ENCODE data around the gene PTPN14.

Gene PTPN14

DNA sequence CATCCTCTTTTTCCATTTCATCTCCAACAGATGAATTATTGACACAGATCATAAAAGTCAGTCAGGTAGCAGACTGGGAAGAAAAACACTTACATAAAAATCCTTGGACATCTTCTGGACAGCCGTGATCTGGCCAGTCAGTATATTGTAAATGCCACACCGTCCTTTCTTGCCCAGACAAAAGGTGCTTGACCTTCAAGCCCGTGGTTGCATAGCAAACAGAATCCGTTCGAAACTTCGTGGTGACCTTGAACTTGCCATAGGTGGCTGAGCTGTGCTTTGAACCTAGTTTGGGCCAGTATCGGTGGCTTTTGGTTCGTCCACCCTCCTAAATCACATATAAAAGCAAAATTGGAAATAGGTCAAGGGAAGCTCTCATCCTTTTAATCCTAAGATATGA is 182.0 kb downstream of the PTPN14 start:
- DNase-seq (ENCODE audit: low read depth in 2 of 2), result no peak

DNA sequence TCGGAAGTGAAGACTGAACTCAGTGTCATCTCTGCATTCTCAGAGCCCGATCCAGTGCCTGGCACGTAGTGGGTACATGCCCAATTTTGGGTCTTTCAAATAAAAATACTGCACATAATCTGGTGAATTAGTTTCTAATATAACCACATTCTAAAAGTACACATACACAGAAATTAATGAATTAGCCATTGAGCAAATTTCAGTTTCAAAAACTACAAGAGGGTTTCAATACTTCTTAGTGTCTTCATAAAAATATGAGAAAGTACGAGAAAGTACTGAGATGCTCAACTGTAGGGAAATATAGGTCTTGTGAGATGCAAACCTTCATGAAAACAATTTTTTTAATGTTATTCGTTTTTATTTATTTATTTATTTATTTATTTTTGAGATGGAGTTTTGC is 183.6 kb downstream of the PTPN14 start:
- no peak for DNase-seq (ENCODE audit: low read depth in 2 of 2)

DNA sequence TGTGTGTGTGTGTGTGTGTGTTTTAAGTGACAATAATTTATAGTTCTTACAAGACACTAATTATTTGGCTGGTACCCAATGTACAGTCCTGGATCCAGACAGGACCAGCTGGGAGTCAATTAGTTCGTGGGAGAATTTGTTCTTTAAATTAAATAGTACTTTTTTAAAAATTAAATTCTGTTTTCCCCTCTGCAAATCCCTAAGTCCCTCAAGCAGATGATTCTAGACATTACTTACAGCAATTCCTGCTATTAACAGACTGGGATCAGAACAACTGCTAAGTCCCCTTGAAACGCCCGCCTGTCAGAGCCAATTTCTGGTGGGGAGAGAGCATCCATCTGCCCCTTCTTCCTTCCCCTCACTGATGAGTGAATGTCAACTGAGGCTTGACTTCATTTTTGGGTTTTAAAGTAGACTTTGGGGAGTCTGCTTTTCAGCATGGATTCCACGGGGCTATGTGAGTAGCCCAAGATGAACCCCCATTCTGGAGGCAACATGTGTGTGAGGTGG is 186.6 kb downstream of the PTPN14 start:
- DNase-seq (ENCODE audit: low read depth in 2 of 2), result no peak

DNA sequence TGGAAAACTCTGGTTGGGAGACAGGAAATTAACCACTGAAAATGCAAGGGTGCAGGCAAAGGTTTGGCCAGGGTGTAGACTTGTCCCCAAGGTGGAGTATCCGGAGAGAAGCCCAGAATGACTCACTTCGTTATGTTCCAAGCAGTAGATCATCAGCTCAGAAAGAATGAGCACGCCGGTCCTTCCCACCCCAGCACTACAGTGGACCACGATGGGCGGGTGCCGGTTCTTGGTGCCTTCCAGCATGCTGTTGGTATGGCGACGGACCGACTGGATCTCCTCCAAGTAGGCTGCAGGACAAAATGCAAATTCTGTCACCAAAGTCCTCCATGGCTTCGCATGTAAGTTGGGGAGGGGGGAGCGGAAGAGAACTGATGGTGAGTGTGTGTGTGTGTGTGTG is 187.0 kb downstream of the PTPN14 start:
- no peak for DNase-seq (ENCODE audit: low read depth in 2 of 2)

DNA sequence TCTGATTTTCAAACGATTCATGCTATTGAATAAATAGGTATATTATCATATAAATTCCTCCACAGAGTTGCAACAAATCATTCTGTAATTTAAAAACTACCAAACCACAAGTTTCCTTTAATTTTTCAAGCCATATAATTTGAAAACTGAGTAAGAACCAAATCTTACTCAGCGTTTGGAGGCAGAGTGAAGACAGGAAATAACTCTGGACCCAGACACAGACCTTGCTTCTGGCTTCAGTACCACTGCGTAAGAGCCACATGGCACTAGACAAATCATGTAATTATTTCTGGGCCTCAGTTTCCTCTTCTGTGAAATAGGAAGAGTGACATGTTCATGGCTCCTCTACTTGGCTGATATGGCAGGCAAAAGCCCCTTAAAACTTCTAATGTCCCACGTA is 188.0 kb downstream of the PTPN14 start:
- DNase-seq (ENCODE audit: low read depth in 2 of 2), result no peak

DNA sequence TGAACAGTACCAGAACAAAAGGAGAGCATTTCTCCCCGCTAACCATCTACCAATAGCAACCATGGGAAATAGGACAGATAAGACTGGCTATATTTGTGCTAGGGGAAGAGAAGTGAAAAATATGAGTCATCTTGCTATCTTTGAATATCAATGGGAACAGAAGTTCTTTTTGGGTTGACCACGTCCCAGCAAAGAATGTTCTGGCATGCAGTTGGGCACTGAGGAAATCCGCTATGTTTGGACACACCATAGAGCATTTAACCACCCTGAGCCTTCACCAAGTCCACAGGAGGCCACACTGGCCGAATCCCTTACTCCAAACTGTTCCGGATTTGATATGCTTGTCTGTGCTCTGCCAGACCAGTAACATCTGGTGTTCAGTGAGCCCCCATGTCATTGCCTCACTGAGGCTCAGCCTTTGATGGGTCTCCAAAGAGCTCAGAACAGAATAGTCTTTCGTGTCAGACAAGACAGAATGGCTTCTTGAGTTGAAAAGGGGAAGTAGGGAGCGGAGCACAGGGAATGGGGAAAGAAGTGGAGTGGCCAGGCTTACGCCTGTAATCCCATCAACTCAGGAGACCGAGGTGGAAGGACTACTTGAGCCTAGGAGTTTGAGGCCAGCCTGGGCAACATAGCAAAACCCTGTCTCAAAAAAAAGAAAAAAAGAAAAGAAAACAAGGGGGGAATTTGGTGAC is 189.1 kb downstream of the PTPN14 start:
- no peak for DNase-seq (ENCODE audit: low read depth in 2 of 2)

DNA sequence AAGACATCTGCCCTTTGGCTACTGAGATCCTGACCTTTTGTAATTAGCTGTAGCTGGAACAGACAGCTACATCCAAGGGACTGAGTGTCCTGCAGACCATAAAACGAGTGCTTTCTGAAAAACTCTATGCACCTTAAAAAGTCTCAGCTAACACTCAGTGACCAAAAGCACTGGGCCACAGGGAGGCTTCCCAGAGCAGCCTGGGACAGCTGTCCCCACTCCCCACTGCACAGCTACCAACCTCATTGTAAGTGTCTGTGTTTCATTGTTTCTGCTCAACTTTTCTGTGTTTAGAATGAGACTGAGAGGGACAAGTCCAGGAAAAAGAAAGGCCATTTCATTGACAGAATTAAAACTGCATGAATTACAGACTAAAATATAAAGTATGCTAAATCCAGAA is 189.8 kb downstream of the PTPN14 start:
- no peak for DNase-seq (ENCODE audit: low read depth in 2 of 2)

DNA sequence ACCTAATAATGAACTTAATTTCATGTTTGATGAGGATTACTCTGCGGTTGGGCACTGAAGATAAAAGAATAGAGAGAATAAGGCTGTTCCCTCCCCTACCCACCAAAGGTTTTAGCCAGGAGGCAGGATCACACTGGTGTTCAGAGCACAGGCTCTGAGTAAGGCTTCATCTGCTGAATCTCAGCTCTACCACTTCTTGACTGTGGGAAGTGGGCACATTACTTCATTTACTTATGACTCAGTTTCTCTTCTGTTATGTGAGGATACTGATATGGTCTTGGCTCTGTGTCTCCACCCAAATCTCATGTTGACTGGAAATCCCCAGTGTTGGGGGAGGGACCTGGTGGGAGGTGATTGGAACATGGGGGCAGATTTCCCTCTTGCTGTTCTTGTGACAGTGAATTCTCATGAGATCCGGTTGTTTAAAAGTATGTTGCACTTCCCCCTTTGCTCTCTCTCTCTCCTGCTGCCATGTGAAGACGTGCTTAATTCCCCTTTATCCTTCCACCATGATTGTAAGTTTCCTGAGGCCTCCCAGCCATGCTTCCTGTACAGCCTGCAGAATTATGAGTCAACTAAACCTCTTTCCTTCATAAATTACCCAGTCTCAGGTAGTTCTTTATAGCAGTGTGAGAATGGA is 190.8 kb downstream of the PTPN14 start:
- no peak for DNase-seq (ENCODE audit: low read depth in 2 of 2)

DNA sequence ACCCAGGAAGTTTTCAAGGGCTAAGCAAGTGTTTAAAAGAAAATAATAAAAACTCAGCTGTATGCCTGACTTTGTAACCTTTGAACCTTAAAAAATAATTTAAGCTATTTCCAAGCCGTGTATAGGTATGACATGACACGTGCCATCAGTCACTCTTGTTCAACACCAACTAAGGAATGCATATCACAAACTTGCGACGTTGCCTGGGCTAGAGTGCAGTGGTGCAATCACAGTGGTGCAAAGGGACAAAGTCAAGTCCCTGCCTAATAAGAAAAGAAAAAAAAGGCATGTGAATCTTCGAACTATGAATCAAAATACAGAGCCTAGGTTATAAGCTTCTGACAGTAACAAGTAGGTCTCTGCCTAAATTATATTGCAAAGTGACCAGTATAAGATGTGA is 191.3 kb downstream of the PTPN14 start:
- no peak for DNase-seq (ENCODE audit: low read depth in 2 of 2)

DNA sequence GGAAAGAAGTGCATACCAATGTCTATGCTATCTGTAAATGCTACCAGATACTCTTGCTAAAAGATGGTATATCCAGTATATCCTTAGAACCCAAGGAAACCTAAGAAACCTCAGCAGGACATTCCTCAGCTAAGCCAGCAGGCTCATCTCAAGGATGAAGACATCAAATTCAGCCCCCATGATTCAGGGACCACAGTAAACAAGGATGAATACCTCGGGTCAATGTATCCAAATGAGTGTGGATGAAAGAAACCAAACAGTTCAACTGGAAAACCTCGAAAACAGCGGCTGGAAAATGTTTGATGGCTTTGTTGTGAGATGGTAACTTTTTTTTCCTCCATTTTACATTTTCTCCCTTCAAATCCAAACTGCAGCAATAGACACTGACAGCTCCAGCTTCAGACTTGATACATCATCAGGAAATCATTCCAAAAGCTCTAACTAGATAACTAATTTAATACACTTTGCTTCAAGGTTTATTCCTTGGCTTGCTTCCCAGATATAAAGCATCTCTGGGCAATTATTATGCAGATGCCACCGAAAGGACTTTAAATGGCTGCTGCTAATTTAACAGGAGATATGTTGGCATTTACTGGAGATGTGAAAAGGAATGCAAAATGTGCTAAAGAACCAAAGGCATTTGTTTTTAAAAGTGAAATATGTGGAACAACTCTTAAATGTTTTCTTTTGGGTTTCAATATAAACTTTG is 196.8 kb downstream of the PTPN14 start:
- DNase-seq (ENCODE audit: low read depth in 2 of 2), result no peak

DNA sequence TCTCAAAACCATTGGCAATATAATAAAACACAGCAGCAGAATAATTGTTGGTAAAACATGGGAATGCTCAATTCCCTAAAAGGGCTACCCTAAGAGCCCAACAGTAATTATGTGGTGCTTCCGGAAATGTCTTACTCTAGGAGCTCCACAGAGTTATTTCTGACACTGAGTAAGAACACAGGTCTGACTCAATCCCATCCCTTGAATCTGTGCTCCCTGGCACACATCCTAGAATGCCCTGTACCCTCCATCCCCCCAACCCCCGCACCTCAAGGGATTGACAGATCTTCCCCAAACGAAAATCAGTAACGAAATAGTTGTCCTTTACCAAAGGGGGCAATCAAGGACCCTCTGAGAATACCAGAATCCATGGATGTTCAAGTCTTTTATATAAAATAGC is 198.6 kb downstream of the PTPN14 start:
- no peak for DNase-seq (ENCODE audit: low read depth in 2 of 2)

DNA sequence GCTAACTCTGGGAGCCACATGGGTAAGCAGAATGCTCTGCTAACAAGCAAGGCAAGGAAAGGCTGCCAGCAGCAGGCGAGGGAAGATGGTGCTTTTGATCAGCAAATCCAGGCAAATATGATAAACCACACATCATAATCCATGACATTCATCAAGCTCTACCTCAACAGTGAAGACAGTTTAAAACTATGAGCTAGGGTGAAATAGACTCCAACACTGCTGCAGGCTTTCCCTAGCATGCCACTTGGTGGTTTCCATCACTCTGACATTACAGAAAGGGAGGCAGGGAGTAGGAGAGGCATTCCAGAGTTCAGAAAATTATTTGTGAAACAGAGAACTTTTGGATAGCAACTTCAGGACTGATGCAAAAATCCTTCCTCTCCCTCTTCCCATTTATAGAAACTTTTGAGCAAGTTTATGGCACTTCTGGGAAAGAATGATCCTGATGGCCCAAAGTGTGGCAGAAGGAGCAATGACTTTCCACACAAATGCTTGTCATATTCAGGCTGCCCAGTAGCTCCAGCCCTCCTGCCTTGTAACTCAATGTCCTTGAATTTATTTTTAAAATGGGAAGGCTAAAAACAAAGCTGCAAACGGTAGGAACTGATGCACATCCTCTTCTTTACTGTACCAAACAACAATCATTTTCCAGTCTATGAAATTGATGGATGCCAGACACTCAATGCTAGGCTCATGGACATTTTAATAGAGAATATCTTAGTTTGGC is 199.7 kb downstream of the PTPN14 start:
- DNase-seq (ENCODE audit: low read depth in 2 of 2), result no peak

DNA sequence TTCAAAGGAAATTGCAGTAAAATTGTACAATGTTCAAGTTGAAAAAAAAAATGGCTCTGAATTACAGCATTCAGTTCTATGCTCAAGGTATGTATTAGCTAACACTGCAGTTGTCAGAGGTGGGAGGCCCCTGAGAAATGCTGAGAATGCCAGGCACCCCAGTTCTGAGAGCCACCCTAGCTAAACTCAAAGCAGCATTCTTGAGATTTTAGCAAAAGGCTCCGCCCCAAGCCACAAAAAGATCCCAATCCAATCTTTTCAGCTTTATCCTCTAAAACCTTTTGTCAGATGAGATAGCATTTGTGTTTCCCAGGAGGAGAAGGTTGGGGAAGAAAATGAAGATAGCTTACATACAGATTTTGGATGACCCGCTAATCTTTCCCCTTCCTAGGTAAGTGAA is 201.6 kb downstream of the PTPN14 start:
- DNase-seq (ENCODE audit: low read depth in 2 of 2), result no peak

DNA sequence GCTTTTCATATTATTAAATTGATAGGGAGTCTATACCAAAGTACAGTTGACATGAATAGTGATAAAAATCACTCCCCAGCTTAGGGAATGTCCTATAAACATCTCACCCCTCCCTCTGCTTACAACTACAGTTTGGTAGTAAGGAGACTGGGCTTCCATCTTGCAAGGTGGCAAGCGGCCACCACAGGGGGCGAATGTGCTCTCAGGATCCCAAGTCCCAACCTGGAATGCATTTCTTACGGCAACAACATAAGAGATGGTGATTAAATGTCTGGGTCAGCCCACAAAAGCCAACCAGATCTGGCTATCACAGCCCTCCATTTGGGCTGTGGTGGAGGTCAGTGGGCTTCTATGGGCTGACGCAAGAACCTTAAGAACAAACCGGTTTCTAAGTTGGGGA is 202.4 kb downstream of the PTPN14 start:
- DNase-seq (ENCODE audit: low read depth in 2 of 2), result no peak

DNA sequence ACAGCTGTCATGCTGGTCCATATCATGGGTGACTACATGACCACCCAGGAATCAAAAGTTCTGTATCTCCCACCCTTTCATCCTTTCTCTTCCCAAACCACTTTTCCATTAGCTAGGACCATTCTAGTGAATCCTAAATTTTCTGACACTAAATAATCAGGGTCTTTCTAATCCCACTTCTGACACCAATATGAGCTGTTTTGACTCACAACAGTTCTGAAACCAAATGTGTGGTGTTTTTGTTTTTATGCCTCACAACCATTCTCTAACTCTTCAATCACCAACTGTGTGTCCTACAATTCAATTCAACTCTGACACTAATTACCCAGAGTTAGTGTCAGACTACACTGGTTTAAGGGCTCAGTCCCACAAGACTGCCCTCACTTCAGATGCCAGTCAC is 206.5 kb downstream of the PTPN14 start:
- DNase-seq (ENCODE audit: low read depth in 2 of 2), result no peak

DNA sequence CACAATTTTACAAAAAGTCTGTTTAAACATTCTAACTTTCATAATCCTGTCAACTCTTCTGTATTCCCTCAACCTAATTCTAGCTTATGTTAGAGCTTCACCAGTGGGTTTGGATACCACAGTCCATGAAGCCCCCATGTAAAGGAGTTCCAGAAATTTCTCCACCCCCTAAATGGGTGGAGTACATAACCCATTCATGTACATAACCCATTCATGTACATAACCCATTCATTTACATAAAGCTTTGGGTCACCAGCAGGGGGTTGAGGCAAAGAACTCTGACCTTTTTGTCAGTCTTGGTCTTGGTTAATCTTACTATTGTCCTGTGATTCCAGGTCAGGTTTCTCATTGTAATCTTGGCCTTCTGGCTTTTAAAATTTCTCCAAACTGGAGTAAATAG is 208.9 kb downstream of the PTPN14 start:
- DNase-seq (ENCODE audit: low read depth in 2 of 2), result no peak

DNA sequence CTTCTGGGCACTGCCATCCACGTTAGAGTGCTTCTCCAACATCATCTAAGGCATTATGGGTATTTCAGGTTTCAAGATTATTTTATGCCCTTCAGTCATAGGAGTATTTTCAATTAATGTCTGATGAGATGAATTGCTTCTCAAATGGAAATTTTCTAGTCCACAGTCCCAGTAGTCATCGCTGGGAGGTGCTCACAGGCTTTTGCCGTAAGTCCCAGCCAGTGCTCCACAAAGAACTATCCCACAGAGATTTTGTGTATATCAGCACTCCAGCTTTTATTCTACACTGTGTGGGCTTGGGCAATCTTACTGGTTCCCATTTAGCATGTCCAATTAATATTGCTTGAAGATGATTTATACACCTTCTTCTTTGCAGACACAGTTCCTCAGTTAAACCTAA is 209.5 kb downstream of the PTPN14 start:
- DNase-seq (ENCODE audit: low read depth in 2 of 2), result no peak

DNA sequence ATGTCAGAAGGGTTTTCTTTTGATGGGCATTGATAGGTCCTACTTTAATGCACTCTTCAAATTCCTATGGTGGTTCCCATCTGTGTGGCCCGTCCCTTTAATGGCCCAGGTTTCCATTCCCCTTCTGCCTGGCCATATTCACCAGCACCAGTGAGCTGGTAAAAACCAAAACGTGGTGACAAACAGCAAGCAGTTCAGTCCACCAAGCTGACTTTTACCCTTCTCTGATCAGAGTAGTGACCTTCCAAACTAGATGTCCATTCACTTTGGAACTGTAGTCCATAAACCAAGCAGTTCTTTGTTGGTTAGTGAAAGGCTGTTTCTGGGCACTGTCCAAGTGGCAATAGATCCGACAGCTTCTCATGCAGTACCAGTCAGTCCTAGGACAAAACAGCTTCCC is 209.9 kb downstream of the PTPN14 start:
- DNase-seq (ENCODE audit: low read depth in 2 of 2), result no peak

DNA sequence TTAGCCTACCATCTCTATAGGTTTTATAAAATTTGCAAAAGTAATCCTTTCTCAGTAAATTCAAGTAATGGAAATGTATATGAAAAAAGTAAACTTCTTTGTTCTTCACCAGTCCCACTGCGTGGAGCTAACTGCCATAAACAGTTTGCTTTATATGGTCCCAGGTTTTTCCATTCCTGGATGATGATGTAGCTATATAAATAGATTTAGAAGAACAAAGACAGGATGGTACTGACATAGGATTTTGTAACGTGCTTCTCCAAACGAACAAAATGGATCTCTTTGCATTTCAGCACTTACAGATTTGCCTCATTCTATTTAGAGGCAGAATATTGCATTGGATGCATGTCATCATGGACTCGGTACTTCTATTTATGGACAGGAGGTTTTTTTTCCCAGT is 213.2 kb downstream of the PTPN14 start:
- no peak for DNase-seq (ENCODE audit: low read depth in 2 of 2)

DNA sequence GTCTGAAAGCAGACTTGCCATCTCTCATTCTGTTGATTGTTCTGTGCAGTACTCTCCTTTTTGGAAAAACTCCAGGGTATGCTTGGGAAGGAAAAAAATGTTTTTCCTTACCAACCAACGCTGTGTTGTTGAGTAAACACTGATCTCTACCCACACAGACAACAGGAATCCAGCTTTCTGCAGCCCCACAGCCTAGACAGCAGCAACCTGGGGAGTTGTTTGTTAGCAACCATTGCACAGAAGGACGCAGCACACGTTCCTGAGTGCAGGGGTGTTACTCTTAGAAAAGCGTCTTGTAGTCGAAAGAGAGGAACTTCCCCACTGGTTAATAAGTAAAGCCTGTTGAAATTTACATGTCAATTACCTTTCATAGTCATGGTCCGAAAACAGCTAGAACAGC is 213.9 kb downstream of the PTPN14 start:
- no peak for DNase-seq (ENCODE audit: low read depth in 2 of 2)

DNA sequence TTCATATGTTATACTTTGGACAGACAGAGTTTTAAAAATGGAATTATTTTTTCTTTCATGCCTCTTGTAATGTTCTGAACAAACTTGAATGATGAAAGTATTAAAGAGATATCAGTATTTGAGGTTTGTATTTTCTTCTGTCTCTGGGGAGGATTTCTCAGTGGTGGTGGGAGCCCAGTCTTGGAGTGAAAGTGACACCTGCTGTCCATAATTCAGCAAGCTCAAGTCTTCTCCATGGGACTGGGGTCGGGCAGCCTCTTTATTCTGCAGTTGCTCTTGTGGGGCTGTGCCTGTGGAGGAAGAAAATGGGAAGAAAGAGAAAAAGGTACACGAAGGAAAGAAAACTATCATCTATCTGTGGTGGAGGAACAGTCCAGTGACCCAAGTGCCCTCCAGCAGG is 214.4 kb downstream of the PTPN14 start:
- no peak for DNase-seq (ENCODE audit: low read depth in 2 of 2)

DNA sequence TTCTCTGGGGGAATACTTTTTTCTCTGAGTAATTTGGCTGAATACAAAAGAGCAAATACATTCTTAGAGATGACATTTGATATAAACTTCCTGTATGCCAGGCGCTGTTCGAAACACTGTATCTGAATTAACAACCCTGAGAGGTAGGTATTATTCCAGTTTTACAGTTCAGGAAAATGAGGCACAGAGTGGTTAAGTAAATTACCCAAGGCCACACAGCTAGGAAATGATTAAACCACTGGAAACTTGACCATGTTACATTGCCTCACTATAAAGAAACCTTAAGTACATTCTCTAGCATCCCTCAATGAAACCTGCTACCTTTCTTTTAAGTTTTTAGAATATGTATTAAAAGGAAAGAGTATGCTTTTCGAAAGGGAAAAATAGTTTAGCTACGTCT is 215.8 kb downstream of the PTPN14 start:
- no peak for DNase-seq (ENCODE audit: low read depth in 2 of 2)

All from stimulated activated CD8-positive, alpha-beta memory T cell treated with anti-CD3 and anti-CD28 coated beads, Interleukin-15, amount 100 ng/mL, for 4 hours (primary cell).